CD4-positive, alpha-beta T cell (primary cell): ENCODE data around the gene URB1. TPM values are rescaled to one million over a fixed set of nuclear protein-coding genes. Genes with fewer than 3 reads are reported as not detected.

ENCODE experiments used
- ATAC-seq: fragments of 200-7000 bp; cut with Tn5 transposase; one replicate; pipeline ENCODE4 v1.10.0; 2022; ENCODE audit warnings: mild to moderate bottlenecking; ENCODE audit not compliant: poor library complexity
- CTCF ChIA-PET: fragments of 350-600 bp; sonication (Branson Sonifier 250); formaldehyde crosslinking; loops from one replicate; lab custom pipeline; 2021; ENCODE audit warnings: antibody characterized with exemption, inconsistent platforms; lab: Charles Lee
- POLR2A ChIA-PET: fragments of 350-600 bp; sonication (Branson Sonifier 250); formaldehyde crosslinking; loops from one replicate; lab custom pipeline; 2021; ENCODE audit warnings: antibody characterized with exemption, inconsistent platforms; lab: Charles Lee
- DNase-seq, 14 experiments: peaks; one replicate each; pipeline ENCODE4 v3.0.0-alpha.2; 2013 to 2020; ENCODE audit warnings: mixed read lengths in 2 of 14
- H3K27ac ChIP-seq, 2 donors: one replicate each; pipeline versions ENCODE4 v1.5.1 to v1.7.0; 2013; ENCODE audit warnings: low read length in 2 of 2, low read depth in 1 of 2, mild to moderate bottlenecking in 1 of 2
- H3K27me3 ChIP-seq, 2 experiments: 1 replicate in 1 of 2; 2 replicates in 1 of 2; pipeline versions ENCODE4 v1.6.1 to v1.7.0; 2013; ENCODE audit warnings: low read length in 2 of 2, control low read depth in 1 of 2, mild to moderate bottlenecking in 1 of 2, moderate library complexity in 1 of 2; ENCODE audit not compliant: insufficient read depth in 2 of 2, control insufficient read depth in 1 of 2
- H3K36me3 ChIP-seq: one replicate; pipeline ENCODE4 v1.6.1; 2013; ENCODE audit warnings: low read length, control low read depth; ENCODE audit not compliant: insufficient read depth
- H3K4me1 ChIP-seq: one replicate; pipeline ENCODE4 v1.6.1; 2013; ENCODE audit warnings: low read length, control low read depth; ENCODE audit not compliant: insufficient read depth
- H3K4me3 ChIP-seq: one replicate; pipeline ENCODE4 v1.5.1; 2013; ENCODE audit warnings: mild to moderate bottlenecking, low read length, moderate library complexity
- H3K9me3 ChIP-seq, 2 experiments: 1 replicate in 1 of 2; 2 replicates in 1 of 2; pipeline versions ENCODE4 v1.6.1 to v1.7.0; 2013; ENCODE audit warnings: low read length in 2 of 2, mild to moderate bottlenecking in 2 of 2, control low read depth in 1 of 2, moderate library complexity in 1 of 2; ENCODE audit not compliant: control insufficient read depth in 1 of 2, insufficient read depth in 1 of 2
- H3K27ac Mint-ChIP-seq: one replicate; pipeline ENCODE4 v1.8.0; 2020; ENCODE audit warnings: mixed read lengths
- H3K27me3 Mint-ChIP-seq: one replicate; pipeline ENCODE4 v1.8.0; 2021; ENCODE audit warnings: mixed read lengths
- H3K36me3 Mint-ChIP-seq: one replicate; pipeline ENCODE4 v1.8.0; 2021; ENCODE audit warnings: low read depth, mixed read lengths
- H3K4me1 Mint-ChIP-seq: one replicate; pipeline ENCODE4 v1.8.0; 2021; ENCODE audit warnings: low read depth, mixed read lengths
- H3K4me3 Mint-ChIP-seq: one replicate; pipeline ENCODE4 v1.8.0; 2020; ENCODE audit warnings: mild to moderate bottlenecking, mixed read lengths
- H3K9me3 Mint-ChIP-seq: one replicate; pipeline ENCODE4 v1.8.0; 2020; ENCODE audit warnings: mixed read lengths
- intact Hi-C, 2 experiments: fragments of 100-400 bp; cut with DNase I in 1 of 2; cut with micrococcal nuclease in 1 of 2; formaldehyde crosslinking; loops; one replicate each; pipeline versions ENCODE4 v1.15.1 to v1.9.0; 2023 to 2025; cut with DNase I, micrococcal nuclease
- total RNA-seq, 174 experiments: library from RNA in 2 of 174; stranded (reverse) in 2 of 174; gene quantifications; one replicate each; pipeline ENCODE4 v1.2.3 and lab custom pipeline; 2021 to 2026
- TF ChIP-seq, protein P1 (sequence below): fragments of 200-600 bp; IDR thresholded peaks from one replicate; pipeline ENCODE4 v1.8.0; 2022; ENCODE audit warnings: antibody characterized with exemption, mild to moderate bottlenecking

The URB1 gene
- total RNA-seq, 2 experiments from 2014 or later = 5.4 to 5.7 TPM

- TF ChIP-seq, protein P1, sequence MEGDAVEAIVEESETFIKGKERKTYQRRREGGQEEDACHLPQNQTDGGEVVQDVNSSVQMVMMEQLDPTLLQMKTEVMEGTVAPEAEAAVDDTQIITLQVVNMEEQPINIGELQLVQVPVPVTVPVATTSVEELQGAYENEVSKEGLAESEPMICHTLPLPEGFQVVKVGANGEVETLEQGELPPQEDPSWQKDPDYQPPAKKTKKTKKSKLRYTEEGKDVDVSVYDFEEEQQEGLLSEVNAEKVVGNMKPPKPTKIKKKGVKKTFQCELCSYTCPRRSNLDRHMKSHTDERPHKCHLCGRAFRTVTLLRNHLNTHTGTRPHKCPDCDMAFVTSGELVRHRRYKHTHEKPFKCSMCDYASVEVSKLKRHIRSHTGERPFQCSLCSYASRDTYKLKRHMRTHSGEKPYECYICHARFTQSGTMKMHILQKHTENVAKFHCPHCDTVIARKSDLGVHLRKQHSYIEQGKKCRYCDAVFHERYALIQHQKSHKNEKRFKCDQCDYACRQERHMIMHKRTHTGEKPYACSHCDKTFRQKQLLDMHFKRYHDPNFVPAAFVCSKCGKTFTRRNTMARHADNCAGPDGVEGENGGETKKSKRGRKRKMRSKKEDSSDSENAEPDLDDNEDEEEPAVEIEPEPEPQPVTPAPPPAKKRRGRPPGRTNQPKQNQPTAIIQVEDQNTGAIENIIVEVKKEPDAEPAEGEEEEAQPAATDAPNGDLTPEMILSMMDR = no peak
- ChIA-PET POLR2A (no interaction called here), CTCF (no interaction called here)
- DNase-seq (no peak), ATAC-seq (no peak)
- Mint-ChIP-seq H3K4me1 (peaks cover 62% of the 10 kb centered on the region), H3K9me3 (no peaks in the 10 kb centered on the region), H3K27ac (no peak overlapping the region), H3K27me3 (no peaks in the 10 kb centered on the region), H3K4me3 (no peak overlapping the region), H3K36me3 (peaks cover 55% of the 10 kb centered on the region)
- peaks cover 26% of the 10 kb centered on the region for H3K4me1 ChIP-seq
- peaks cover 32% of the 10 kb centered on the region for H3K36me3 ChIP-seq
- no peaks in the 10 kb centered on the region for H3K27me3 ChIP-seq
- no peaks in the 10 kb centered on the region for H3K9me3 ChIP-seq
- H3K27ac ChIP-seq = no peak overlapping the region
- H3K4me3 ChIP-seq = no peak overlapping the region
- intact Hi-C loops = loop anchor here in 1 of 2 experiments (5.0 kb wide), 1 partner anchor 656 kb away; the partner anchor contains the start of gene SCAF4
These were observed 4.5 kb downstream of the URB1 start for GRCh38 chr21:32388306-32388705.

DNA sequence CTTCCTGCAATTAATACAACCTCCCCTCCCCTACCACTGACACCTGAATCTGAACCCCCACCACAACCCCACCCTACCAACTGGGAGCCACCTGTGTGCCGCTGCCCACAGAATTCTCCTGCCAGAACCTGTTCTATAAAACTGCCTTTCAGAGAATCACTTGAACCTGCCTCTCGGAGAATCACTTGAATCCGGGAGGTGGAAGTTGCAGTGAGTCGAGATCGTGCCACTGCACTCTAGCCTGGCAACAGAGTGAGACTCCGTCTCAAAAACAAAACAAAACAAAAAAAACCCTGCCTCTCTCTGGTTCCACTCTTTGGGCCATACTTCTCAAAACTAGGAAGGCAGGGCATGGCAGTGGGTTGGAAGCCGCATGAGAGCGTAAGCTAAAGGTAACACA lies 5.7 kb downstream of the URB1 start:
- ATAC-seq = no peak
- Histone ChIP-seq H3K4me3 (no peak overlapping the region), H3K36me3 (peaks cover 43% of the 10 kb centered on the region), H3K4me1 (peaks cover 18% of the 10 kb centered on the region), H3K9me3 (no peaks in the 10 kb centered on the region), H3K27ac (no peak overlapping the region), H3K27me3 (no peaks in the 10 kb centered on the region)
- Mint-ChIP-seq H3K9me3 (no peaks in the 10 kb centered on the region), H3K4me1 (peaks cover 53% of the 10 kb centered on the region), H3K27ac (no peak overlapping the region), H3K4me3 (no peak overlapping the region), H3K36me3 (peaks cover 62% of the 10 kb centered on the region), H3K27me3 (no peaks in the 10 kb centered on the region)
- POLR2A ChIA-PET = no interaction called here
- TF ChIP-seq, protein P1 = no peak
- CTCF ChIA-PET = no interaction called here
- intact Hi-C loops = loop anchor here in 1 of 2 experiments (5.0 kb wide), 1 partner anchor 655 kb away; the partner anchor contains the start of gene SCAF4
- no peak for DNase-seq

DNA sequence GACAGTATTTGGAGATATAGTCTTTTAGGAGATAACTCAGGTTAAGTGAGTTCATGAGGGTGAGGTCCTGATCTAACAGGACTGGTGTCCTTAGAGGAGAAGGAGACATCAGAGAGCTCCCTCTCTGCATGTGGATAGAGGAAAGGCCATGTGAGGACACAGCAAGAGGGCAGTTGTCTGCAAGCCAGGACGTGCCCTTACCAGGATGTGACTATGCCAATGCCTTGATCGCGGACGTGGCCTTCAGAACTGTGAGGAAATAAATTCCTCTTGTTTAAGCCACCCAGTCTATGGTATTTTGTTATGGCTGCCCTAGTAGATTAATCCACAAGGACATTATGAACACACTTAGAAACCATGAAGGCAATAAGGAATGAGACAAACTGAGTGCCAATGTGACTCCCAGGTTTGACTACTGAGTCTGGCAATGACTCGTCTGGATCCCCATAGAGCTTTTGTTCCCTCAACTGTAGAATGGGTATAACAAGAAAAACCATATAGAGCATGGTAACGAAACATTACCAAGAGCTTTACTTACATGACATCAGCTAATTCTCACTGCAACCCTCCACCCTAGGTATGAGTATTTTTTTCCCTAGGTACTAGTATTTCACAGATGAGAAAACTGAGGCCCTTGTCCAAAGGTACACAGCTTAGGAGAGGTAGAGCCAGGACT lies 6.5 kb downstream of the URB1 start:
- H3K9me3 ChIP-seq = no peaks in the 10 kb centered on the region
- H3K36me3 Mint-ChIP-seq = peaks cover 70% of the 10 kb centered on the region
- DNase-seq = no peak
- H3K4me1 ChIP-seq = peaks cover 9% of the 10 kb centered on the region
- ChIA-PET POLR2A (no interaction called here), CTCF (interaction anchor here (0.6 kb wide), 1 partner anchor 221 kb away, joined by 4 read pairs; no protein-coding TSS in a partner anchor)
- no peak overlapping the region for H3K4me3 ChIP-seq
- H3K27me3 ChIP-seq = no peaks in the 10 kb centered on the region
- no peak overlapping the region for H3K4me3 Mint-ChIP-seq
- no peak overlapping the region for H3K27ac Mint-ChIP-seq
- no peak overlapping the region for H3K27ac ChIP-seq
- peaks cover 45% of the 10 kb centered on the region for H3K36me3 ChIP-seq
- no peaks in the 10 kb centered on the region for H3K27me3 Mint-ChIP-seq
- TF ChIP-seq, protein P1 = no peak
- peaks cover 45% of the 10 kb centered on the region for H3K4me1 Mint-ChIP-seq
- no peak for ATAC-seq
- no peaks in the 10 kb centered on the region for H3K9me3 Mint-ChIP-seq
- intact Hi-C loops = loop anchor here in 1 of 2 experiments (5.0 kb wide), 1 partner anchor 654 kb away; the partner anchor contains the start of gene SCAF4
